Measurements from ENCODE around the gene PCSK2. TPM values are rescaled to one million over a fixed set of nuclear protein-coding genes. Genes with fewer than 3 reads are reported as not detected.

Gene PCSK2
- total RNA-seq, 2 donors from 2014 or later = 0.18 to 2.7 TPM

- 96% methylated on average over 18 of the region's 18 CpGs for WGBS
- H3K4me1 ChIP-seq (replicated peaks) = no peaks in the 10 kb centered on the region
- H3K4me3 ChIP-seq = no peak overlapping the region
- TF ChIP-seq POLR2AphosphoS5 (IDR thresholded peaks at IDR 0.05) = no peak
- TF ChIP-seq CTCF (IDR thresholded peaks at IDR 0.05) = no peak
- no peak for TF ChIP-seq POLR2A (IDR thresholded peaks at IDR 0.05)
- no peaks in the 10 kb centered on the region for H3K36me3 ChIP-seq
- H3K27me3 ChIP-seq (replicated peaks; ENCODE audit: insufficient read depth) = no peaks in the 10 kb centered on the region
- DNase-seq (ENCODE audit: low spot score) = no peak
- no peak overlapping the region for H3K27ac ChIP-seq
- H3K9me3 ChIP-seq = no peaks in the 10 kb centered on the region
- intact Hi-C loops (cut with DNase I) = loop anchor here (5.0 kb wide), 1 partner anchor 389 kb away; no protein-coding TSS in a partner anchor
Measured at GRCh38 chr20:17508756-17509155, 281.9 kb downstream of the PCSK2 start.

- intact Hi-C loops (cut with DNase I) = no loop called here
- WGBS = 97% methylated on average over 4 of the region's 4 CpGs
- Histone ChIP-seq H3K9me3 (no peaks in the 10 kb centered on the region), H3K4me3 (no peak overlapping the region), H3K36me3 (no peaks in the 10 kb centered on the region), H3K27me3 (replicated peaks; ENCODE audit: insufficient read depth) (no peaks in the 10 kb centered on the region), H3K27ac (no peak overlapping the region), H3K4me1 (replicated peaks) (no peaks in the 10 kb centered on the region)
- no peak for DNase-seq (ENCODE audit: low spot score)
- no peak for TF ChIP-seq POLR2A (IDR thresholded peaks at IDR 0.05)
- TF ChIP-seq POLR2AphosphoS5 (IDR thresholded peaks at IDR 0.05) = no peak
- no peak for TF ChIP-seq CTCF (IDR thresholded peaks at IDR 0.05)
Measured at GRCh38 chr20:17510548-17510947, 283.7 kb downstream of the PCSK2 start.

GRCh38 chr20:17511401-17511800 is 284.6 kb downstream of the PCSK2 start:
- Histone ChIP-seq H3K36me3 (no peaks in the 10 kb centered on the region), H3K4me3 (no peak overlapping the region), H3K9me3 (no peaks in the 10 kb centered on the region), H3K27ac (no peak overlapping the region), H3K4me1 (replicated peaks) (no peaks in the 10 kb centered on the region), H3K27me3 (replicated peaks; ENCODE audit: insufficient read depth) (no peaks in the 10 kb centered on the region)
- DNase-seq (ENCODE audit: low spot score) = no peak
- intact Hi-C loops (cut with DNase I) = no loop called here
- WGBS = 91% methylated on average over 6 of the region's 6 CpGs
- TF ChIP-seq POLR2A (IDR thresholded peaks at IDR 0.05) = no peak
- TF ChIP-seq CTCF (IDR thresholded peaks at IDR 0.05) = no peak
- TF ChIP-seq POLR2AphosphoS5 (IDR thresholded peaks at IDR 0.05) = no peak

- Histone ChIP-seq H3K4me3 (no peak overlapping the region), H3K27me3 (replicated peaks; ENCODE audit: insufficient read depth) (no peaks in the 10 kb centered on the region), H3K4me1 (replicated peaks) (no peaks in the 10 kb centered on the region), H3K9me3 (no peaks in the 10 kb centered on the region), H3K27ac (no peak overlapping the region), H3K36me3 (no peaks in the 10 kb centered on the region)
- WGBS = 100% methylated on average over 2 of the region's 2 CpGs
- intact Hi-C loops (cut with DNase I) = no loop called here
- no peak for TF ChIP-seq CTCF (IDR thresholded peaks at IDR 0.05)
- TF ChIP-seq POLR2A (IDR thresholded peaks at IDR 0.05) = no peak
- no peak for TF ChIP-seq POLR2AphosphoS5 (IDR thresholded peaks at IDR 0.05)
- DNase-seq (ENCODE audit: low spot score) = no peak
Measured at GRCh38 chr20:17513939-17514338, 287.1 kb downstream of the PCSK2 start.

GRCh38 chr20:17515053-17515452 is 288.2 kb downstream of the PCSK2 start:
- TF ChIP-seq POLR2AphosphoS5 (IDR thresholded peaks at IDR 0.05) (no peak), CTCF (IDR thresholded peaks at IDR 0.05) (no peak), POLR2A (IDR thresholded peaks at IDR 0.05) (no peak)
- Histone ChIP-seq H3K9me3 (no peaks in the 10 kb centered on the region), H3K4me1 (replicated peaks) (no peaks in the 10 kb centered on the region), H3K27ac (no peak overlapping the region), H3K36me3 (no peaks in the 10 kb centered on the region), H3K4me3 (no peak overlapping the region), H3K27me3 (replicated peaks; ENCODE audit: insufficient read depth) (no peaks in the 10 kb centered on the region)
- 64% methylated on average over 3 of the region's 3 CpGs for WGBS
- no peak for DNase-seq (ENCODE audit: low spot score)
- intact Hi-C loops (cut with DNase I) = no loop called here
